NCI-H345 treated with DMSO at 0.1 percent for 48 hours (cell line): Measurements from ENCODE around the gene CBLIF.
"Not testable (repeated sequence)": the region's sequence is repeated elsewhere in the genome, so short reads cannot be mapped to it uniquely, and the experiment has no call there.

Source experiments
- DNase-seq: peaks from one replicate; lab custom pipeline; 2025; ENCODE audit not compliant: unreplicated experiment; lab: John Stamatoyannopoulos, UW

The CBLIF gene

GRCh38 chr11:59800390-59801025, 44.8 kb downstream of the CBLIF start:
- no peak for DNase-seq

- DNase-seq: no peak
Observed at GRCh38 chr11:59794417-59794816, 50.9 kb downstream of the CBLIF start.

GRCh38 chr11:59792507-59792906, 52.8 kb downstream of the CBLIF start:
- DNase-seq: no peak

DNA sequence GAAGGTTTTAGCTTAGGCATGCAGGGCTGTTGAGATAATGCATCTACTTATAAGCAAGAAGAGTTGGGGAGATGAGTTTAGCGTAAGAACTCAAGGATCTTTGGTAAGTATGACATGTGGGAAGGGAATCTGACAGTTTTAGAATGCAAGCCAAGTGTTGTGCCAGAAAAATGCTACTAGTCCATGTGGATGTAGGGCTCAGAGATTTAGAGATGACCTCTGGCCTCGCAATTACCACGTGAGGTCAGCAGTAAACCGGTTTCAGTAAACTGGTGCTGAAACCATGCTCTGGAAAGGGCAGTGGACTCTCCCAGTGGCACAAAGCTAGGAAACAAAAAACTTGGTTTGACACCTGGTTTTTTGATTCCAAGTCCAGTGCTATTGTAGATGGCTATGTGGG, 53.7 kb downstream of the CBLIF start:
- DNase-seq: no peak

- no peak for DNase-seq
Observed at GRCh38 chr11:59787816-59788215, 57.5 kb downstream of the CBLIF start.

DNA sequence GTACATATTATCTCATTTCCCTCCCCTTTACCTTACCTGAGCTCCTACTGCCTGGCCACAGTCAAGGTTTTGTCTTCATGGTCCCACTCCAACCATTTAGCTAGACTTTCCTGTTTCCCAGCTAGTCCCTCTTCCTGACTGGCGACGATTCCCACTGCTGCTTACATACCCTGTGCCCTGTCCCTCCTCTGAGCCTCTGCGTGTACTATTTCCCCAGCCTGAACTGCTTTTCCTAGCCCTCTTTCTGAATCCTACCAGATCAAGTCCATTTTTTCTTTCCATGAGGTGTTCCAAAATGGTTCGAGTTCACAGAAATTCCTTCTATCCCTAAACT, 58.1 kb downstream of the CBLIF start:
- DNase-seq: no peak

DNA sequence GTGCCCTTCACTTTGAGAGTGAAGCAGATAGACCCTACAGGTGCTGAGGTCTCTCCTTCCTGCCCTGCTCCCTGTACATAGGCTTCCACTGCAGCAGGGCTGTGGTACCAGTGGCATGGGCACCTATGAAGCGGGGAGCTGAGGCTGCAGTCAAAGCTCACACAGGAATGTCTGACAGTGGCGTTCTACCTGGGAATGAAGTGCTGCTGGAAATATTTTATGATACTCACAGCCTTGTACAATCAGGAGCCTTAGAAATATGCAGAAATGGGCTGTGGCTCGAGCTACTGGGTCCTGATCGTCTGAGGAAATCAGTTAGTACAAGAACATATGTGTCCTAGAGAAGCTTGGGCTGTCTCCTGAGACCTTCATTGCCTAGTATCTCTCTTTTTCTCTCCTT, 59.5 kb downstream of the CBLIF start:
- no peak for DNase-seq

GRCh38 chr11:59784441-59784840, 60.9 kb downstream of the CBLIF start:
- not testable (repeated sequence) for DNase-seq

DNA sequence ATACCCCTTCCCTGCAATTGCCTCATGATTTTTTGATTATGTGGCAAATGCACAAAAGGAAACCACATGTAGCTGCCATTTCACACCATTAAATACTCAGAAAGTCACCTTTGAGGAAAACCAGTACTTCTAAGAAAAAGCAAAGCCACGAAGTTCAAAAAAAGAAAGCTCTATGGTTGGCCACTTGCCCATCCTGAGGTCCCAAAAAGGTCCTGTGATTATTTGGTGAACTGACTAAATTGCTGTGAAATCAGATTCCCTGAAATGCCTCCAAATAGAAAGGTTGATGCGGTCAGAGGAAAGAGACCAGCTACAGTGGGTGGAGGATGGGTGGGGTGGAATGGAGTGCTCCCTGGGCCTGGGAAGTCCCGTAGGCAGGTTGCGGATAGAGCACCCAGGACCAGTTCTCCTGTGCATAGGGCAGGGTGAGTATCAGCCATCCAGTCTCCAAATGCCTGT, 61.6 kb downstream of the CBLIF start:
- no peak for DNase-seq

DNA sequence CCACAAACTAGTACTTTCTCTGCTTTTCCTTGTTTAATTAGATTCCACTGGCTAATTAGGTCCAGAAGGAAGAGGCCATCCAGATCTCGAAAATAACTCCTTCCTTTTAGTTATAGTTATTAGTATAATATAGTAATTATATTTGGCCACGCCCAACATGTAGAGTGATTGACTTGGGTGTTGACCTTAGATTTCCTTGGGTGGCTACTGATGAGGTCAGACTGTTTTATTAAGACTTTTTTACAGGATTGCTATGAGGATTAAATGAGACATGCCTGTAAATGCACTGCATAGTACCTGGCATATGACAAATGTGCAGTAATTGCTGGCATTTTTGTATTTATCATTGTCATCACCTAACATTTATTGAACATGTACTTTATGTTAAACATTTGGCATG, 63.2 kb downstream of the CBLIF start:
- DNase-seq: no peak

DNA sequence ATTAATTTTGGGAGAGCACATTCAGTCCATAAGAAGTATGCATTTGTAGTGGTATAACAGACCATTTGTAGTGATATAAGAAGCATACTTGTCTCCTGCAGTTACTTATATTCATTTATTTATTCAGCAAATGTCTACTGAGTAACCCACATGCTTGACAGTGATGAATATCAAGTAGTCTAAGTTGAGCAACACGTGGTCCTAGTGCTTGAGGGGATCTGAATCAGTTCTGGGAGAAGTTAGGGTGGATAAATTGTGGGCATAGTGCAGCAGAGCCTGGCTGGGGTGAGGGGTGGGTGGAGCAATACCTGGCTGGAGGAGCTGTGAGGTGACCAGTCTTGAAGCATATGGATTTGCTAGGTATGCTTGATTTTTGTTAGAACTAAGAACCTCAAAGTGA, 65.8 kb downstream of the CBLIF start:
- no peak for DNase-seq
